DND-41 (cell line): ENCODE measurements around the gene NEBL.

Experiments used
- ATAC-seq: fragments of 200-7000 bp; cut with Tn5 transposase; 3 replicates; pipeline ENCODE4 v1.9.1; 2021; ENCODE audit warnings: low read depth; ENCODE audit not compliant: insufficient read depth
- DNase-seq: peaks from one replicate; pipeline ENCODE4 v3.0.0-alpha.2; 2020
- H2AFZ ChIP-seq: 2 replicates; pipeline ENCODE4 v1.6.0; 2012; ENCODE audit warnings: low read depth, low read length
- H3K27ac ChIP-seq: 2 replicates; pipeline ENCODE4 v1.5.1; 2012; ENCODE audit warnings: low read length, inconsistent platforms
- H3K27me3 ChIP-seq: fragments of 200-600 bp; sonication (generic); 2 replicates; pipeline ENCODE4 v1.6.0; 2012; ENCODE audit warnings: low read length, mild to moderate bottlenecking, inconsistent platforms; ENCODE audit not compliant: insufficient read depth, poor library complexity
- H3K36me3 ChIP-seq: 2 replicates; pipeline ENCODE4 v1.5.1; 2012; ENCODE audit warnings: low read length, inconsistent platforms; ENCODE audit not compliant: insufficient read depth
- H3K4me1 ChIP-seq: 2 replicates; pipeline ENCODE4 v1.5.1; 2012; ENCODE audit warnings: mild to moderate bottlenecking, low read length; ENCODE audit not compliant: insufficient read depth
- H3K4me2 ChIP-seq: 2 replicates; pipeline ENCODE4 v1.6.0; 2012; ENCODE audit warnings: mild to moderate bottlenecking, moderate library complexity, low read length, inconsistent platforms; ENCODE audit not compliant: insufficient read depth
- H3K4me3 ChIP-seq, 2 experiments: fragments of 200-600 bp in 1 of 2; shearing (Covaris generic) in 1 of 2; 2 replicates each; pipeline ENCODE4 v1.5.1; 2012 to 2016; ENCODE audit warnings: inconsistent platforms in 2 of 2, low read length in 2 of 2, mild to moderate bottlenecking in 2 of 2, low read depth in 1 of 2, moderate library complexity in 1 of 2
- H3K79me2 ChIP-seq: 2 replicates; pipeline ENCODE4 v1.6.0; 2012; ENCODE audit warnings: low read length, inconsistent platforms; ENCODE audit not compliant: insufficient read depth
- H3K9ac ChIP-seq: 2 replicates; pipeline ENCODE4 v1.6.0; 2012; ENCODE audit warnings: low read depth, mild to moderate bottlenecking, inconsistent platforms, low read length, moderate library complexity
- H3K9me3 ChIP-seq: 2 replicates; pipeline ENCODE4 v1.5.1; 2012; ENCODE audit warnings: low read length, moderate library complexity, mild to moderate bottlenecking, inconsistent platforms; ENCODE audit not compliant: insufficient read depth, severe bottlenecking
- H4K20me1 ChIP-seq: 2 replicates; pipeline ENCODE4 v1.6.0; 2012; ENCODE audit warnings: low read length; ENCODE audit not compliant: insufficient read depth
- CTCF ChIP-seq: IDR thresholded peaks from 2 replicates; pipeline ENCODE4 v1.5.1; 2012; ENCODE audit warnings: borderline replicate concordance, low read length, moderate library complexity, mild to moderate bottlenecking; ENCODE audit not compliant: poor library complexity, severe bottlenecking; ENCODE audit errors: extremely low read depth
- EZH2 ChIP-seq: IDR thresholded peaks from 3 replicates; pipeline ENCODE4 v1.6.1; 2012; ENCODE audit warnings: borderline replicate concordance, low read depth, mild to moderate bottlenecking, moderate library complexity, low read length, inconsistent platforms; ENCODE audit not compliant: severe bottlenecking

NEBL gene

GRCh38 chr10:20742737-20743541, 154.2 kb downstream of the NEBL start:
- H4K20me1 ChIP-seq = no peaks in the 10 kb centered on the region
- H3K36me3 ChIP-seq = no peaks in the 10 kb centered on the region
- H3K27ac ChIP-seq = no peak overlapping the region
- no peak for TF ChIP-seq EZH2
- no peak for TF ChIP-seq CTCF
- no peak overlapping the region for H3K4me2 ChIP-seq
- no peak for ATAC-seq
- H3K9me3 ChIP-seq = no peaks in the 10 kb centered on the region
- DNase-seq = no peak
- no peak overlapping the region for H3K9ac ChIP-seq
- H3K27me3 ChIP-seq = no peaks in the 10 kb centered on the region
- no peak overlapping the region for H3K4me3 ChIP-seq
- H3K4me1 ChIP-seq = no peaks in the 10 kb centered on the region
- H3K79me2 ChIP-seq = no peaks in the 10 kb centered on the region
- no peak overlapping the region for H2AFZ ChIP-seq

GRCh38 chr10:20740120-20740519, 157.0 kb downstream of the NEBL start:
- Histone ChIP-seq H3K4me2 (no peak overlapping the region), H4K20me1 (no peaks in the 10 kb centered on the region), H3K9me3 (no peaks in the 10 kb centered on the region), H3K27ac (no peak overlapping the region), H3K27me3 (no peaks in the 10 kb centered on the region), H2AFZ (no peak overlapping the region), H3K4me3 (no peak overlapping the region), H3K4me1 (no peaks in the 10 kb centered on the region), H3K36me3 (no peaks in the 10 kb centered on the region), H3K9ac (no peak overlapping the region), H3K79me2 (no peaks in the 10 kb centered on the region)
- TF ChIP-seq CTCF = no peak
- TF ChIP-seq EZH2 = no peak
- no peak for ATAC-seq
- no peak for DNase-seq

GRCh38 chr10:20737107-20737506, 160.0 kb downstream of the NEBL start:
- DNase-seq (no peak), ATAC-seq (no peak)
- Histone ChIP-seq H3K4me2 (no peak overlapping the region), H3K4me3 (no peak overlapping the region), H3K36me3 (no peaks in the 10 kb centered on the region), H3K4me1 (no peaks in the 10 kb centered on the region), H3K9me3 (no peaks in the 10 kb centered on the region), H4K20me1 (no peaks in the 10 kb centered on the region), H3K27ac (no peak overlapping the region), H2AFZ (no peak overlapping the region), H3K9ac (no peak overlapping the region), H3K27me3 (no peaks in the 10 kb centered on the region), H3K79me2 (no peaks in the 10 kb centered on the region)
- no peak for TF ChIP-seq CTCF
- no peak for TF ChIP-seq EZH2
